ENCODE measurements around the gene BHLHA15. TPM values are rescaled to one million over a fixed set of nuclear protein-coding genes. Genes with fewer than 3 reads are reported as not detected.

Gene BHLHA15
- total RNA-seq, 1 donor from 2014 or later = not detected

DNA sequence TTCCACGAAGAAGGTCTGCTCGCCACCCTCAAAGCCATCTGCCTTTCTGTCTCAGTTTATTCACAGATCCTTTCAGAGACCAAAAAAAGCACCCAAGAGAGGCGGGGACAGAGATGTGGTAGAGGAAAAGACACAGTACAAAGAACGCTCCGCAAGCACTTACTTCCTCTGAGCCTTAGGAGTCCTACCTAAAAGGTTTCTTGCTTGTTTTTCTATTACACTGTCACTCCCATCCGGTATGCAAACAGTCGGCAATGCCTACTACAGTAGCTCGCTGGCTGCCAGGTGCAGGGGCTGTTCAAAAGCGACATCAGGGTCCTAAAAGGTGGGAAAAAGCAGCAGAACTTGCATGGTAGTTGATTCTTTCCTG lies 40.0 kb downstream of the BHLHA15 start:
- Mint-ChIP-seq H3K36me3 (peaks cover 6% of the 10 kb centered on the region), H3K27ac (peak overlapping the region; percentile 83), H3K9me3 (no peaks in the 10 kb centered on the region), H3K4me3 (peak overlapping the region; percentile 92), H3K4me1 (peaks cover 24% of the 10 kb centered on the region), H3K27me3 (ENCODE audit: low read depth) (no peaks in the 10 kb centered on the region)
- TF ChIP-seq, protein P1, sequence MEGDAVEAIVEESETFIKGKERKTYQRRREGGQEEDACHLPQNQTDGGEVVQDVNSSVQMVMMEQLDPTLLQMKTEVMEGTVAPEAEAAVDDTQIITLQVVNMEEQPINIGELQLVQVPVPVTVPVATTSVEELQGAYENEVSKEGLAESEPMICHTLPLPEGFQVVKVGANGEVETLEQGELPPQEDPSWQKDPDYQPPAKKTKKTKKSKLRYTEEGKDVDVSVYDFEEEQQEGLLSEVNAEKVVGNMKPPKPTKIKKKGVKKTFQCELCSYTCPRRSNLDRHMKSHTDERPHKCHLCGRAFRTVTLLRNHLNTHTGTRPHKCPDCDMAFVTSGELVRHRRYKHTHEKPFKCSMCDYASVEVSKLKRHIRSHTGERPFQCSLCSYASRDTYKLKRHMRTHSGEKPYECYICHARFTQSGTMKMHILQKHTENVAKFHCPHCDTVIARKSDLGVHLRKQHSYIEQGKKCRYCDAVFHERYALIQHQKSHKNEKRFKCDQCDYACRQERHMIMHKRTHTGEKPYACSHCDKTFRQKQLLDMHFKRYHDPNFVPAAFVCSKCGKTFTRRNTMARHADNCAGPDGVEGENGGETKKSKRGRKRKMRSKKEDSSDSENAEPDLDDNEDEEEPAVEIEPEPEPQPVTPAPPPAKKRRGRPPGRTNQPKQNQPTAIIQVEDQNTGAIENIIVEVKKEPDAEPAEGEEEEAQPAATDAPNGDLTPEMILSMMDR (IDR thresholded peaks at IDR 0.05; ENCODE audit: unreplicated experiment) = no peak
- no peak for DNase-seq (ENCODE audit: low spot score in 2 of 2, unreplicated experiment in 2 of 2)

DNA sequence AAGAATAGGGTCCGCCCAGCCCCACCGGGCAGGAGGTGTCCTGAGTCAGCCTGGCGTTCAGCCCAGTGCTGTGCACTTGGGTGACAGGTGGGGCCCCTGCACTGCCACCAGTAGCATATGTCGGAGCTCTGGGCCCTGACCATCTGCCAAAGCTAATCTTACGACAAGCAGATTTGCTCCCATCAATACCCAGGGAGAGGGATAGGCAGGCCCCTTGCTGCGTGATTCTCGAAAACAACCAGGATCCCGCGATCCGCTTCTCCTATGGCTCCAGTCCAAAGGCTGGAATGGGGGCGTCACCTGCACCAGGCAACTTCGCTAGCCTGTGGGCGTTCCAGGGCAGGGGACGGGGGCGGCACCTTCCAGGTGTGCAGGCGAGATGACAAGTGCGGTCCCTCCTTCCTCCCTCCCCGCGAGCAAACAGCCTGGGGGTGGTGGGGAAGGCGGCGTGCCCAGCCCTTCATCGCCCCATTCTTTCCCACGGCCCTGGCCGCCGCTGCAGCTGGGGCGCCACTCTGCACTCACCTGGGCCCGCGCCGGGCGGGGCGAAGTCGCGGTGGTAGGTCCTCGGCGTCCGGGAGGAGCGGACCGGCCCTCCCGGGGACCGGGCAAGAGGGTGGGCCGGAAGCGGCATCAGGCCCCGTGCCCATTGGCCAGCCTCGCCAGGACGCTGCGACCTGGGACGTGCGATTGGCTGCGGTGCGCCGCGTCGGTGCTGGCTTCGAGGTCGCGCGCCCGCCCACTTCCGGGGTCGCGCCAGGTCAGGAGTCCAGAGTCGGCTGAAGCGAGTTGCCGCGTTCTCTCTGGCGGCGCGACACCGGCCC lies 40.6 kb downstream of the BHLHA15 start, which contains the start of gene TECPR1:
Gene TECPR1, minus strand, starts transcription at position 632 of the 824 bp plus-strand sequence. CDS start 6,086 bp downstream, outside the sequence.
- TF ChIP-seq, protein P1 (IDR thresholded peaks at IDR 0.05; ENCODE audit: unreplicated experiment) = no peak
- H3K27ac Mint-ChIP-seq = peak within 1 kb of the TSS; percentile 91
- H3K4me3 Mint-ChIP-seq = peak within 1 kb of the TSS; percentile 92
- DNase-seq (ENCODE audit: low spot score in 2 of 2, unreplicated experiment in 2 of 2) = peak; percentile 68 to 83
- peaks cover 9% of the 10 kb centered on the region for H3K36me3 Mint-ChIP-seq
- no peaks in the 10 kb centered on the region for H3K9me3 Mint-ChIP-seq
- H3K4me1 Mint-ChIP-seq = peaks cover 24% of the 10 kb centered on the region
- no peaks in the 10 kb centered on the region for H3K27me3 Mint-ChIP-seq (ENCODE audit: low read depth)

DNA sequence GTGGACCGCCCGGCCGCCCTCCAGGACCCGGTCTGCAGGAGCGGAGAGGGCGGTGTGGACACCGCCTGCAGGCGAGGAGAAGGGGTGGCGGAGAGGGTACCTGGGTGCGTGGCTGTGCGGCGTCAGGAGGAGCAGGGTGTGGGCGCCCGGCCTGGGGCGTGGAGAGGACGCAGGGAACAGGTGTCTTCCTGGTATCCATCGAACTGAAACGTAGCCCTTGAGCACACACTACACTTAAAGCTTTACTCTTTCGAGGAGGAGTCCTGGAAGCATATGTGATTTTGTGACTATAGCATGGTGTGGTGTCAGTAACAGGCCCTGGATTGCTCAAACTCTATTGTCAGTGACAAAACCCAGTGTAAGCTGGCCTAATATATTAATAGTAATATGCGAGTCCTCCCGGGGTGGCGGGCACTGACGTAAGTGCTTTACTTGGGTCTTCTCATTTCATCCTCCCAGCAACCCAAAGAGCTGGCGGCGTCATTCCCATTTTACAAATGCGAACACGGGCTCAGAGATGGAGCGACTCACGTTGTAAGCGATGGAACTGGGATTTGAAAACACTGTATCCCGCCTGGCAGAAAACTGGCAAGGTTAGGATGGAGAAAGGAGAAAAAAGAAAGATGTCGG lies 41.3 kb downstream of the BHLHA15 start:
- H3K4me1 Mint-ChIP-seq = peaks cover 24% of the 10 kb centered on the region
- H3K36me3 Mint-ChIP-seq = peaks cover 11% of the 10 kb centered on the region
- H3K27ac Mint-ChIP-seq = peak overlapping the region; percentile 91
- H3K9me3 Mint-ChIP-seq = no peaks in the 10 kb centered on the region
- no peaks in the 10 kb centered on the region for H3K27me3 Mint-ChIP-seq (ENCODE audit: low read depth)
- peak overlapping the region; percentile 92 for H3K4me3 Mint-ChIP-seq
- TF ChIP-seq, protein P1 (IDR thresholded peaks at IDR 0.05; ENCODE audit: unreplicated experiment) = no peak
- no peak for DNase-seq (ENCODE audit: low spot score in 2 of 2, unreplicated experiment in 2 of 2)

DNA sequence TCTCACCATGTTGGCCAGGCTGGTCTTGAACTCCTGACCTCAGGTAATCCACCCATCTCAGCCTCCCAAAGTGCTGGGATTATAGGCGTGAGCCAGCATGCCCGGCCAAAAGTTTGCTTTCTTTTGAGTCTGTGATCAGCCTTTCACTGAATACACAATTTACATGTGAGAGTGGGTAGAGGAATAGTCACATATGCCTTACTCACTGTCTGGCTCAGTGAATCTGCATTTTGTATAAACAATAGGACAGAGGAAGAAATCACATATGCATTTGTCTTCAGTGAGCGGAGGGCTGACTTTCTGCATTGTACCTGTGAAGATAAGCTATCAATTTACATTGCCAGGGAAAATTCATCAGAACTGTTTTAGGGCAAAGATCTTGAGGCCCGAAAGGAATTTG lies 43.3 kb downstream of the BHLHA15 start:
- H3K27me3 Mint-ChIP-seq (ENCODE audit: low read depth) = no peaks in the 10 kb centered on the region
- TF ChIP-seq, protein P1 (IDR thresholded peaks at IDR 0.05; ENCODE audit: unreplicated experiment) = no peak
- peaks cover 9% of the 10 kb centered on the region for H3K36me3 Mint-ChIP-seq
- no peak overlapping the region for H3K4me3 Mint-ChIP-seq
- no peak for DNase-seq (ENCODE audit: low spot score in 2 of 2, unreplicated experiment in 2 of 2)
- no peak overlapping the region for H3K27ac Mint-ChIP-seq
- no peaks in the 10 kb centered on the region for H3K9me3 Mint-ChIP-seq
- H3K4me1 Mint-ChIP-seq = peaks cover 24% of the 10 kb centered on the region

DNA sequence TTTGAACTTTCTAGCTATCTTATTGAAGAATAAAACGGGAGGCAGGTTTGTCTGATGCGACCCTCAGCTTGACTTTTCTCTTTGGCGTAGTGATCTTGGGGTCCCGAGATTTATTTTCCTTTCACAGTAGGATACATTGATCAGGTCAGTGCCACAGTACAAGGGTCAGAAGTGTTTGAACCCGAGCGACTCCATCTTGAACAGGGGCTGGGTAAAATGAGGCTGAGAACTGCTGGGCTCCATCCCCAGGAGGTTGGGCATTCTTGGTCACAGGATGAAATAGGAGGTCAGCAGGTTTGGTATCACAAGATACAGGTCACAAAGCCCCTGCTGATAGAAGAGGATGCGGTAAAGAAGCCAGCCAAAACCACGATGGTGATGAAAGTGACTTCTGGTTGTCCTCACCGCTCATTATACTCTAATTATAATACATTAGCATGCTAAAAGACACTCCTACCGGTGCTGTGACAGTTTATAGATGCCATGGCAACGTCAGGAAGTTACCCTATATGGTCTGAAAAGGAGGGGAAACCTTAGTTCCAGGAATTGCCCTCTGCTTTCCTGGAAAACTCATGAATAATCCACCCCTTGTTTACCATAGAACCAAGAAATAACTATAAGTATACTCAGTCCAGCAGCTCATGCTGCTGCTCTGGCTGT lies 43.8 kb downstream of the BHLHA15 start:
- H3K4me3 Mint-ChIP-seq = no peak overlapping the region

More for the DNA sequence above, 43.8 kb downstream of the BHLHA15 start:
- Mint-ChIP-seq H3K4me1 (peaks cover 24% of the 10 kb centered on the region), H3K27ac (no peak overlapping the region), H3K27me3 (ENCODE audit: low read depth) (no peaks in the 10 kb centered on the region), H3K36me3 (peaks cover 7% of the 10 kb centered on the region), H3K9me3 (no peaks in the 10 kb centered on the region)
- DNase-seq (ENCODE audit: low spot score in 2 of 2, unreplicated experiment in 2 of 2) = no peak
- TF ChIP-seq, protein P1 (IDR thresholded peaks at IDR 0.05; ENCODE audit: unreplicated experiment) = no peak
